Measurements from ENCODE around the gene FNDC11. TPM values are rescaled to one million over a fixed set of nuclear protein-coding genes. Genes with fewer than 3 reads are reported as not detected.

Gene FNDC11
- total and polyA plus RNA-seq, 4 donors, result 0.93 to 1.1 (median 1.0) TPM

DNA sequence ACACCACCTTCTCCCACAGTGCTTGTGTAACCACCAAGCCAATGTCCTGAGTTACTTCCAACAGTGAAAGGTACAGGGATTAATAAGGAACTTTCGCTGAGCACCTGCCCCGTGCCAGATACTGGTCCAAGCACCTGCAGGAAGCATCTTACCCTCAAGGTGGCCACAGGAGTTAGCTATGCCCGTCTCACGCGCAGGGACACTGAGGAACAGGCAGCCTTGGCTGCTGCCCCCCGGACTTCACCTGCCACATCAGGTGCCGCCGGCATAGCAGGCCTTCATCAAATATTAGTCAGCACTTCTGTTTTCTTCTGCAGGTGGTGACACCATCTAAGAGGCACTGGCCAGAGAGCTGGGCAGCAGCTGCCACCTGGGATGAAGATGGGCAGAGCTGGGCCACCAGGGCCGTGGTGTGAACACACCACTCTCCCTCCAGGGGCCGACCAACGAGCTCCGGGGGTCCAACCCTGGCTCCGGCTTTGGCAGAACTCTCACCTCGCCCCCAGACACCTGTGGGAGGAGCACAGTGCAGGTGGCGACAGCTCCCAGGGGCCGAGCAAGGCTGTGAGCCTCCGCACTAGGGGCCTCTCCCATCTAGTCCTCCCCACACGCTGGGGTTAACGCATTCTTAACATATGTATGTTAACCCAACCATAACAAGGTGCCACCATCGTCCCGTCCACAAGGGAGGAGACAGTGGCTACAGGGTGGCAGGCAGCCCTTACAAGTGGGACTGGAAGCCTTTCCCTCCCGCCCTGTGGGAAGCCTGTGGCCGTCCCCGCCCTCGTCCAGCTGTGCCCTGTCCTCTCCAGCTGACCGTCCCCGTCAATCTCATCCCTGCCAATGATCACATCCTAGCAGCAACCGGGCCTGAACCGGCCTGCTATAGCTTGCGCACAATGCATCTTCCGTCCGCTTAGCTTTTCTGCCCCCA is 36.3 kb upstream of the FNDC11 start:
- Histone ChIP-seq H3K27me3 (ENCODE audit: control insufficient read depth, insufficient read depth, low read length) (no peaks in the 10 kb centered on the region), H3K27ac (ENCODE audit: low read depth, low read length) (no peak overlapping the region), H3K36me3 (ENCODE audit: control insufficient read depth, insufficient read depth, low read length) (peaks cover 32% of the 10 kb centered on the region), H3K9me3 (ENCODE audit: control insufficient read depth, insufficient read depth, low read length) (no peaks in the 10 kb centered on the region), H3K4me3 (ENCODE audit: low read depth, low read length) (no peak overlapping the region), H3K4me1 (ENCODE audit: control insufficient read depth, insufficient read depth, low read length) (peaks cover 36% of the 10 kb centered on the region)
- WGBS (ENCODE audit: insufficient coverage), result 89% methylated on average over 28 of the region's 32 CpGs
- no peak for DNase-seq (ENCODE audit: low read depth in 4 of 6, low spot score in 6 of 6)

GRCh38 chr20:63518351-63518861 is 35.6 kb upstream of the FNDC11 start:
- no peak overlapping the region for H3K27ac ChIP-seq (ENCODE audit: low read depth, low read length)
- H3K4me1 ChIP-seq (ENCODE audit: control insufficient read depth, insufficient read depth, low read length), result peaks cover 43% of the 10 kb centered on the region
- H3K9me3 ChIP-seq (ENCODE audit: control insufficient read depth, insufficient read depth, low read length), result no peaks in the 10 kb centered on the region
- 69% methylated on average over 18 of the region's 20 CpGs for WGBS (ENCODE audit: insufficient coverage)
- no peak overlapping the region for H3K4me3 ChIP-seq (ENCODE audit: low read depth, low read length)
- peaks cover 39% of the 10 kb centered on the region for H3K36me3 ChIP-seq (ENCODE audit: control insufficient read depth, insufficient read depth, low read length)
- no peaks in the 10 kb centered on the region for H3K27me3 ChIP-seq (ENCODE audit: control insufficient read depth, insufficient read depth, low read length)
- peak in 1 of 6 donors; percentile 33 for DNase-seq (ENCODE audit: low read depth in 4 of 6, low spot score in 6 of 6)

- H3K4me3 ChIP-seq (ENCODE audit: low read depth, low read length), result peak overlapping the region; percentile 63
Observed at GRCh38 chr20:63518946-63519667, 34.9 kb upstream of the FNDC11 start.

GRCh38 chr20:63519668-63520503 is 34.1 kb upstream of the FNDC11 start:
- no peaks in the 10 kb centered on the region for H3K27me3 ChIP-seq (ENCODE audit: control insufficient read depth, insufficient read depth, low read length)
- DNase-seq (ENCODE audit: low read depth in 4 of 6, low spot score in 6 of 6), result peak in 1 of 6 donors; percentile 69
- H3K27ac ChIP-seq (ENCODE audit: low read depth, low read length), result peak overlapping the region; percentile 69
- peak overlapping the region; percentile 63 for H3K4me3 ChIP-seq (ENCODE audit: low read depth, low read length)
- 2% methylated on average over 72 of the region's 72 CpGs for WGBS (ENCODE audit: insufficient coverage)
- H3K36me3 ChIP-seq (ENCODE audit: control insufficient read depth, insufficient read depth, low read length), result peaks cover 48% of the 10 kb centered on the region
- peaks cover 44% of the 10 kb centered on the region for H3K4me1 ChIP-seq (ENCODE audit: control insufficient read depth, insufficient read depth, low read length)
- no peaks in the 10 kb centered on the region for H3K9me3 ChIP-seq (ENCODE audit: control insufficient read depth, insufficient read depth, low read length)

More at GRCh38 chr20:63518946-63519667, 34.9 kb upstream of the FNDC11 start:
- Histone ChIP-seq H3K27me3 (ENCODE audit: control insufficient read depth, insufficient read depth, low read length) (no peaks in the 10 kb centered on the region), H3K9me3 (ENCODE audit: control insufficient read depth, insufficient read depth, low read length) (no peaks in the 10 kb centered on the region), H3K36me3 (ENCODE audit: control insufficient read depth, insufficient read depth, low read length) (peaks cover 45% of the 10 kb centered on the region), H3K27ac (ENCODE audit: low read depth, low read length) (peak overlapping the region; percentile 69), H3K4me1 (ENCODE audit: control insufficient read depth, insufficient read depth, low read length) (peaks cover 44% of the 10 kb centered on the region)
- WGBS (ENCODE audit: insufficient coverage), result 70% methylated on average over 31 of the region's 32 CpGs
- DNase-seq (ENCODE audit: low read depth in 4 of 6, low spot score in 6 of 6), result no peak

DNA sequence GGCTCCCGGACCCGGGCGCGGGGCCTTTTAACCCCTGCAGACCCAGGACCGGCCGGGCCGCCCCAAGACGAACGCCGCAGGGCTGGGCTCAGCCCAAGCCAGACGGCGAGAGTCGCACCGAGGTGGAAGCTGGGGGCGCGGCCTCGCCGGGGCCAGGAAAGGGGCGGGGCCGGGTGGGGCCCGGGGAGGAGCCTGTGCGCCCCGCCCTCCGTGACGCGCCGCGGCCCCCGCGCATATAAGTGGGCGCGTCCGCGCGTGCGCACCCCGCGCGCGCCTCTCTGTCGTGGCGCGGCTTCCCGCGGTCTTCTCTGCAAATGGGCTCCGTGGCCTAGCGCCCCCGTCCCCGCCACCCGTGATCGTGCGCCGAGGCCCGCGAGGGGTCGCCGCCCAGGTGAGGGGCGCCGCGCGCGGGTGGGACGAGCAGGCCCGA is 33.4 kb upstream of the FNDC11 start, which contains the start of gene PPDPF:
Gene PPDPF (plus strand): TSS at position 262 of the 430 bp plus-strand sequence. CDS start 544 bp downstream, outside the sequence.
- Histone ChIP-seq H3K4me3 (ENCODE audit: low read depth, low read length) (peak within 1 kb of the TSS; percentile 63), H3K27ac (ENCODE audit: low read depth, low read length) (peak within 1 kb of the TSS; percentile 73), H3K4me1 (ENCODE audit: control insufficient read depth, insufficient read depth, low read length) (peaks cover 44% of the 10 kb centered on the region), H3K9me3 (ENCODE audit: control insufficient read depth, insufficient read depth, low read length) (no peaks in the 10 kb centered on the region), H3K36me3 (ENCODE audit: control insufficient read depth, insufficient read depth, low read length) (peaks cover 48% of the 10 kb centered on the region), H3K27me3 (ENCODE audit: control insufficient read depth, insufficient read depth, low read length) (no peaks in the 10 kb centered on the region)
- WGBS (ENCODE audit: insufficient coverage), result under 1% methylated on average over 64 of the region's 64 CpGs
- peak in 5 of 6 donors; percentile 68 to 96 (median 81) for DNase-seq (ENCODE audit: low read depth in 4 of 6, low spot score in 6 of 6)

GRCh38 chr20:63520934-63521601 is 32.9 kb upstream of the FNDC11 start:
- no peaks in the 10 kb centered on the region for H3K27me3 ChIP-seq (ENCODE audit: control insufficient read depth, insufficient read depth, low read length)
- peak overlapping the region; percentile 73 for H3K27ac ChIP-seq (ENCODE audit: low read depth, low read length)
- H3K9me3 ChIP-seq (ENCODE audit: control insufficient read depth, insufficient read depth, low read length), result no peaks in the 10 kb centered on the region
- peak overlapping the region; percentile 63 for H3K4me3 ChIP-seq (ENCODE audit: low read depth, low read length)
- H3K36me3 ChIP-seq (ENCODE audit: control insufficient read depth, insufficient read depth, low read length), result peaks cover 48% of the 10 kb centered on the region
- WGBS (ENCODE audit: insufficient coverage), result under 1% methylated on average over 68 of the region's 68 CpGs
- peak in 3 of 6 donors; percentile 55 to 88 (median 79) for DNase-seq (ENCODE audit: low read depth in 4 of 6, low spot score in 6 of 6)
- H3K4me1 ChIP-seq (ENCODE audit: control insufficient read depth, insufficient read depth, low read length), result peaks cover 44% of the 10 kb centered on the region

DNA sequence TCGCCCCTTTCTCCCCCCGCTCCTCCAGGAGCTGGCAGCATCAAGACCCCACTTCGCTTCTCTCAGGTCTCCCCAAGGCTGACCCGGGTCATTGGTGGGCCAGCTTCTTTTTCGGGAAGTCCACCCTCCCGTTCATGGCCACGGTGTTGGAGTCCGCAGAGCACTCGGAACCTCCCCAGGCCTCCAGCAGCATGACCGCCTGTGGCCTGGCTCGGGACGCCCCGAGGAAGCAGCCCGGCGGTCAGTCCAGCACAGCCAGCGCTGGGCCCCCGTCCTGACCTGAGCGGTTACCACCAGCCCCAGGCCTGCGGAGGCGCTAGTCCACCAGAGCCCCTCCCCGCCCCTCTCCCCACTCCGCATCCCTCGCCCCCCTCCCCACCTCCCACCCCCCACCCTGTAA is 32.4 kb upstream of the FNDC11 start:
- H3K36me3 ChIP-seq (ENCODE audit: control insufficient read depth, insufficient read depth, low read length), result peaks cover 48% of the 10 kb centered on the region
- WGBS (ENCODE audit: insufficient coverage), result 8% methylated on average over 17 of the region's 23 CpGs
- peak overlapping the region; percentile 73 for H3K27ac ChIP-seq (ENCODE audit: low read depth, low read length)
- peak overlapping the region; percentile 63 for H3K4me3 ChIP-seq (ENCODE audit: low read depth, low read length)
- H3K27me3 ChIP-seq (ENCODE audit: control insufficient read depth, insufficient read depth, low read length), result no peaks in the 10 kb centered on the region
- H3K9me3 ChIP-seq (ENCODE audit: control insufficient read depth, insufficient read depth, low read length), result no peaks in the 10 kb centered on the region
- peaks cover 44% of the 10 kb centered on the region for H3K4me1 ChIP-seq (ENCODE audit: control insufficient read depth, insufficient read depth, low read length)
- no peak for DNase-seq (ENCODE audit: low read depth in 4 of 6, low spot score in 6 of 6)

DNA sequence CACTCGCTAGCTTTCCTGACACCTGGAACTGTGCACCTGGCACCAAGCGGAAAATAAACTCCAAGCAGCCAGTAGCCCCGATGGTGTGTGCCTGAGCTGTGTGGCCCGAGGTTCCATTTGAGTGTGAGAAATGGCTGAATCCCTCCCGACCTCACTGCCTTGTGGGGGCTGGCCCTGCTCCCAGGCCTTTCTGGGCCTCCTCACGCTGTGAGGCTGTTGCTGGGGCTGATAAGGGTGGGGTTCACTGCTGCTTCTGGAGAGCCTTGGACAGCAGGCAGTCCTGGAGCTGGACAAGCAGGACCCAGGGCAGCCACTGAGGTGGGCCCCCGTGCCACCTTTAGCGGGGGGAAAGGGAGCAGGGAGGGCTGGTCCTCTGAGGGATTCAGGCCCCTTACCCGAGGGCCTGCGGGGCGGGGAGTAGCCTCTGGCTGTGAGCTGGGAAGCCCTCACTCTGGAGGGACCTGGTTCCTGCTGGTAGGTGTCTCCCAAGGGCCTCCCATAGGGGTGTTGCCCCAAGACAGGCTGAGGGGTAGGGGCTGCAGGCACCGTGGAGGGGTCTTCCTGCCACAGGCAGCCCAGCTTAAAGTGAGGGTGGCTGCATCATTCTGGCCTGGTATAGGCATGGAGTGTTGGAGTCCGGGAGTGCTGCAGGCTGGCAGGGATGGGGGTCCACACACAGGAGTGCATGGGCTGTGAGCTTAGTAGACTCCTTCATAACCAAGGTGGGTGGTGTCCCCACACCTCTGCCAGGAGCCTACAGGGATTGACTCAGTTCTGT is 31.7 kb upstream of the FNDC11 start:
- no peaks in the 10 kb centered on the region for H3K27me3 ChIP-seq (ENCODE audit: control insufficient read depth, insufficient read depth, low read length)
- H3K4me1 ChIP-seq (ENCODE audit: control insufficient read depth, insufficient read depth, low read length), result peaks cover 44% of the 10 kb centered on the region
- H3K27ac ChIP-seq (ENCODE audit: low read depth, low read length), result no peak overlapping the region
- DNase-seq (ENCODE audit: low read depth in 4 of 6, low spot score in 6 of 6), result no peak
- H3K9me3 ChIP-seq (ENCODE audit: control insufficient read depth, insufficient read depth, low read length), result no peaks in the 10 kb centered on the region
- H3K36me3 ChIP-seq (ENCODE audit: control insufficient read depth, insufficient read depth, low read length), result peaks cover 48% of the 10 kb centered on the region
- H3K4me3 ChIP-seq (ENCODE audit: low read depth, low read length), result peak overlapping the region; percentile 63
- 65% methylated on average over 9 of the region's 13 CpGs for WGBS (ENCODE audit: insufficient coverage)
